ENCODE data around the gene MOBP.

- TF ChIP-seq CTCF (conservative IDR thresholded peaks at IDR 0.05 in 1 of 2, IDR thresholded peaks at IDR 0.05 in 1 of 2; ENCODE audit: extremely low read depth in 1 of 2, insufficient read depth in 1 of 2, low read depth in 1 of 2, low read length in 2 of 2), result no peak
- TF ChIP-seq EZH2 (IDR thresholded peaks at IDR 0.05; ENCODE audit: borderline replicate concordance, low read length), result no peak
These were observed 64.2 kb downstream of the MOBP start for GRCh38 chr3:39531665-39532064.

All from mammary epithelial cell (primary cell).